ENCODE data around the gene HADHA. TPM values are rescaled to one million over a fixed set of nuclear protein-coding genes. Genes with fewer than 3 reads are reported as not detected.

The HADHA gene
- 116 and 137 TPM in 2 replicates for total RNA-seq (2012; rRNA removed)

GRCh38 chr2:26244309-26245230, at the start of gene HADHA, which contains the start of gene HADHB:
TSS of gene HADHA (minus strand) at chr2:26244632. CDS start at chr2:26244596, 36 bp downstream.
TSS of gene HADHB (plus strand) at chr2:26244939. CDS start at chr2:26254255, 9,316 bp downstream.
- H3K9me3 ChIP-seq (replicated peaks; ENCODE audit: low read length): no peaks in the 10 kb centered on the region
- H3K27me3 ChIP-seq (ENCODE audit: control insufficient read depth, insufficient read depth, low read length): no peaks in the 10 kb centered on the region
- H3K4me2 ChIP-seq (ENCODE audit: low read length): peak within 1 kb of the TSS; percentile 89
- peak within 1 kb of the TSS; percentile 90 for H3K4me3 ChIP-seq (ENCODE audit: low read length)
- peaks cover 22% of the 10 kb centered on the region for H3K4me1 ChIP-seq (ENCODE audit: control insufficient read depth, insufficient read depth, low read length)
- peak within 1 kb of the TSS; percentile 94 for H3K9ac ChIP-seq (ENCODE audit: low read depth, low read length)
- H3K36me3 ChIP-seq (ENCODE audit: insufficient read depth, low read length): no peaks in the 10 kb centered on the region

GRCh38 chr2:26292646-26293045, 48.2 kb upstream of the HADHA start:
- no peaks in the 10 kb centered on the region for H3K9me3 ChIP-seq (replicated peaks; ENCODE audit: low read length)
- H3K4me1 ChIP-seq (ENCODE audit: control insufficient read depth, insufficient read depth, low read length): peaks cover 7% of the 10 kb centered on the region
- no peak overlapping the region for H3K9ac ChIP-seq (ENCODE audit: low read depth, low read length)
- peaks cover 14% of the 10 kb centered on the region for H3K36me3 ChIP-seq (ENCODE audit: insufficient read depth, low read length)
- no peaks in the 10 kb centered on the region for H3K27me3 ChIP-seq (ENCODE audit: control insufficient read depth, insufficient read depth, low read length)
- no peak overlapping the region for H3K4me2 ChIP-seq (ENCODE audit: low read length)
- no peak overlapping the region for H3K4me3 ChIP-seq (ENCODE audit: low read length)

- Histone ChIP-seq H3K27me3 (ENCODE audit: control insufficient read depth, insufficient read depth, low read length) (no peaks in the 10 kb centered on the region), H3K4me2 (ENCODE audit: low read length) (no peak overlapping the region), H3K9me3 (replicated peaks; ENCODE audit: low read length) (no peaks in the 10 kb centered on the region), H3K9ac (ENCODE audit: low read depth, low read length) (no peak overlapping the region), H3K4me1 (ENCODE audit: control insufficient read depth, insufficient read depth, low read length) (peaks cover 7% of the 10 kb centered on the region), H3K36me3 (ENCODE audit: insufficient read depth, low read length) (peaks cover 30% of the 10 kb centered on the region), H3K4me3 (ENCODE audit: low read length) (no peak overlapping the region)
Observed at GRCh38 chr2:26290001-26290400, 45.6 kb upstream of the HADHA start.

GRCh38 chr2:26285931-26286330, 41.5 kb upstream of the HADHA start:
- peaks cover 57% of the 10 kb centered on the region for H3K36me3 ChIP-seq (ENCODE audit: insufficient read depth, low read length)

GRCh38 chr2:26284132-26284531, 39.7 kb upstream of the HADHA start:
- Histone ChIP-seq H3K4me1 (ENCODE audit: control insufficient read depth, insufficient read depth, low read length) (peaks cover 5% of the 10 kb centered on the region), H3K27me3 (ENCODE audit: control insufficient read depth, insufficient read depth, low read length) (no peaks in the 10 kb centered on the region), H3K9me3 (replicated peaks; ENCODE audit: low read length) (no peaks in the 10 kb centered on the region), H3K9ac (ENCODE audit: low read depth, low read length) (no peak overlapping the region), H3K4me3 (ENCODE audit: low read length) (no peak overlapping the region), H3K36me3 (ENCODE audit: insufficient read depth, low read length) (peaks cover 61% of the 10 kb centered on the region), H3K4me2 (ENCODE audit: low read length) (no peak overlapping the region)

More at GRCh38 chr2:26285931-26286330, 41.5 kb upstream of the HADHA start:
- Histone ChIP-seq H3K9ac (ENCODE audit: low read depth, low read length) (no peak overlapping the region), H3K4me2 (ENCODE audit: low read length) (no peak overlapping the region), H3K4me3 (ENCODE audit: low read length) (no peak overlapping the region), H3K4me1 (ENCODE audit: control insufficient read depth, insufficient read depth, low read length) (peaks cover 5% of the 10 kb centered on the region), H3K9me3 (replicated peaks; ENCODE audit: low read length) (no peaks in the 10 kb centered on the region), H3K27me3 (ENCODE audit: control insufficient read depth, insufficient read depth, low read length) (no peaks in the 10 kb centered on the region)

GRCh38 chr2:26283606-26284005, 39.2 kb upstream of the HADHA start:
- H3K9ac ChIP-seq (ENCODE audit: low read depth, low read length): no peak overlapping the region
- H3K4me3 ChIP-seq (ENCODE audit: low read length): no peak overlapping the region
- peaks cover 66% of the 10 kb centered on the region for H3K36me3 ChIP-seq (ENCODE audit: insufficient read depth, low read length)
- no peaks in the 10 kb centered on the region for H3K9me3 ChIP-seq (replicated peaks; ENCODE audit: low read length)
- H3K4me1 ChIP-seq (ENCODE audit: control insufficient read depth, insufficient read depth, low read length): peaks cover 5% of the 10 kb centered on the region
- H3K4me2 ChIP-seq (ENCODE audit: low read length): no peak overlapping the region
- H3K27me3 ChIP-seq (ENCODE audit: control insufficient read depth, insufficient read depth, low read length): no peaks in the 10 kb centered on the region

- Histone ChIP-seq H3K36me3 (ENCODE audit: insufficient read depth, low read length) (peaks cover 70% of the 10 kb centered on the region), H3K9me3 (replicated peaks; ENCODE audit: low read length) (no peaks in the 10 kb centered on the region), H3K9ac (ENCODE audit: low read depth, low read length) (no peak overlapping the region), H3K4me2 (ENCODE audit: low read length) (no peak overlapping the region), H3K4me3 (ENCODE audit: low read length) (no peak overlapping the region), H3K4me1 (ENCODE audit: control insufficient read depth, insufficient read depth, low read length) (peaks cover 5% of the 10 kb centered on the region), H3K27me3 (ENCODE audit: control insufficient read depth, insufficient read depth, low read length) (no peaks in the 10 kb centered on the region)
Observed at GRCh38 chr2:26281226-26281625, 36.8 kb upstream of the HADHA start.

- Histone ChIP-seq H3K4me1 (ENCODE audit: control insufficient read depth, insufficient read depth, low read length) (peaks cover 5% of the 10 kb centered on the region), H3K36me3 (ENCODE audit: insufficient read depth, low read length) (peaks cover 71% of the 10 kb centered on the region), H3K9ac (ENCODE audit: low read depth, low read length) (no peak overlapping the region), H3K27me3 (ENCODE audit: control insufficient read depth, insufficient read depth, low read length) (no peaks in the 10 kb centered on the region), H3K4me3 (ENCODE audit: low read length) (no peak overlapping the region), H3K4me2 (ENCODE audit: low read length) (no peak overlapping the region), H3K9me3 (replicated peaks; ENCODE audit: low read length) (no peaks in the 10 kb centered on the region)
Observed at GRCh38 chr2:26279886-26280285, 35.5 kb upstream of the HADHA start.

- Histone ChIP-seq H3K9ac (ENCODE audit: low read depth, low read length) (no peak overlapping the region), H3K4me3 (ENCODE audit: low read length) (no peak overlapping the region), H3K36me3 (ENCODE audit: insufficient read depth, low read length) (peaks cover 52% of the 10 kb centered on the region), H3K4me2 (ENCODE audit: low read length) (no peak overlapping the region), H3K4me1 (ENCODE audit: control insufficient read depth, insufficient read depth, low read length) (peaks cover 21% of the 10 kb centered on the region), H3K27me3 (ENCODE audit: control insufficient read depth, insufficient read depth, low read length) (no peaks in the 10 kb centered on the region), H3K9me3 (replicated peaks; ENCODE audit: low read length) (no peaks in the 10 kb centered on the region)
Observed at GRCh38 chr2:26276484-26277227, 32.2 kb upstream of the HADHA start.

- Histone ChIP-seq H3K27me3 (ENCODE audit: control insufficient read depth, insufficient read depth, low read length) (no peaks in the 10 kb centered on the region), H3K4me3 (ENCODE audit: low read length) (peak overlapping the region; percentile 39), H3K9ac (ENCODE audit: low read depth, low read length) (no peak overlapping the region), H3K4me1 (ENCODE audit: control insufficient read depth, insufficient read depth, low read length) (peaks cover 34% of the 10 kb centered on the region), H3K36me3 (ENCODE audit: insufficient read depth, low read length) (peaks cover 31% of the 10 kb centered on the region), H3K4me2 (ENCODE audit: low read length) (peak overlapping the region; percentile 72), H3K9me3 (replicated peaks; ENCODE audit: low read length) (no peaks in the 10 kb centered on the region)
Observed at GRCh38 chr2:26274058-26274613, 29.7 kb upstream of the HADHA start.

- Histone ChIP-seq H3K9me3 (replicated peaks; ENCODE audit: low read length) (no peaks in the 10 kb centered on the region), H3K4me1 (ENCODE audit: control insufficient read depth, insufficient read depth, low read length) (peaks cover 34% of the 10 kb centered on the region), H3K36me3 (ENCODE audit: insufficient read depth, low read length) (peaks cover 25% of the 10 kb centered on the region), H3K27me3 (ENCODE audit: control insufficient read depth, insufficient read depth, low read length) (no peaks in the 10 kb centered on the region), H3K4me2 (ENCODE audit: low read length) (peak overlapping the region; percentile 72), H3K4me3 (ENCODE audit: low read length) (no peak overlapping the region), H3K9ac (ENCODE audit: low read depth, low read length) (peak overlapping the region; percentile 16)
Observed at GRCh38 chr2:26273501-26273900, 29.1 kb upstream of the HADHA start.

Measured in skeletal muscle satellite cell (primary cell).